ENCODE measurements around the gene FAM47E.
"Not testable (repeated sequence)": the region's sequence is repeated elsewhere in the genome, so short reads cannot be mapped to it uniquely, and the experiment has no call there.

Gene FAM47E

GRCh38 chr4:76234679-76235044 is 16.9 kb upstream of the FAM47E start:
- in situ Hi-C loops (cut with HindIII; ENCODE audit: low pct_unique_long_range_greater_than_20kb, low sequenced_read_pairs) = no loop called here
- no peak for DNase-seq (ENCODE audit: low read depth in 1 of 2, low spot score in 1 of 2)
- TF ChIP-seq JUND (IDR thresholded peaks at IDR 0.05; ENCODE audit: low read depth) = no peak

- in situ Hi-C loops (cut with HindIII; ENCODE audit: low pct_unique_long_range_greater_than_20kb, low sequenced_read_pairs) = no loop called here
- TF ChIP-seq JUND (IDR thresholded peaks at IDR 0.05; ENCODE audit: low read depth) = no peak
- no peak for DNase-seq (ENCODE audit: low read depth in 1 of 2, low spot score in 1 of 2)
These were observed 16.1 kb upstream of the FAM47E start for GRCh38 chr4:76235407-76235806.

GRCh38 chr4:76235915-76236314 is 15.6 kb upstream of the FAM47E start:
- peak in 1 of 2 experiments; percentile 56 for DNase-seq (ENCODE audit: low read depth in 1 of 2, low spot score in 1 of 2)
- in situ Hi-C loops (cut with HindIII; ENCODE audit: low pct_unique_long_range_greater_than_20kb, low sequenced_read_pairs) = no loop called here
- no peak for TF ChIP-seq JUND (IDR thresholded peaks at IDR 0.05; ENCODE audit: low read depth)

- TF ChIP-seq JUND (IDR thresholded peaks at IDR 0.05; ENCODE audit: low read depth) = no peak
- in situ Hi-C loops (cut with HindIII; ENCODE audit: low pct_unique_long_range_greater_than_20kb, low sequenced_read_pairs) = no loop called here
- no peak for DNase-seq (ENCODE audit: low read depth in 1 of 2, low spot score in 1 of 2)
These were observed 13.3 kb upstream of the FAM47E start for GRCh38 chr4:76238236-76238635.

GRCh38 chr4:76238701-76239100 is 12.8 kb upstream of the FAM47E start:
- no peak for DNase-seq (ENCODE audit: low read depth in 1 of 2, low spot score in 1 of 2)
- no peak for TF ChIP-seq JUND (IDR thresholded peaks at IDR 0.05; ENCODE audit: low read depth)
- in situ Hi-C loops (cut with HindIII; ENCODE audit: low pct_unique_long_range_greater_than_20kb, low sequenced_read_pairs) = no loop called here

- no peak for DNase-seq (ENCODE audit: low read depth in 1 of 2, low spot score in 1 of 2)
- no peak for TF ChIP-seq JUND (IDR thresholded peaks at IDR 0.05; ENCODE audit: low read depth)
These were observed 11.3 kb upstream of the FAM47E start for GRCh38 chr4:76240236-76240635.

GRCh38 chr4:76243877-76244276 is 7.6 kb upstream of the FAM47E start:
- DNase-seq (ENCODE audit: low read depth in 1 of 2, low spot score in 1 of 2); in situ Hi-C loops (cut with HindIII; ENCODE audit: low pct_unique_long_range_greater_than_20kb, low sequenced_read_pairs): not testable (repeated sequence)

More at GRCh38 chr4:76240236-76240635, 11.3 kb upstream of the FAM47E start:
- in situ Hi-C loops (cut with HindIII; ENCODE audit: low pct_unique_long_range_greater_than_20kb, low sequenced_read_pairs) = no loop called here

- in situ Hi-C loops (cut with HindIII; ENCODE audit: low pct_unique_long_range_greater_than_20kb, low sequenced_read_pairs) = no loop called here
- peak in 1 of 2 experiments; percentile 53 for DNase-seq (ENCODE audit: low read depth in 1 of 2, low spot score in 1 of 2)
- TF ChIP-seq JUND (IDR thresholded peaks at IDR 0.05; ENCODE audit: low read depth) = no peak
These were observed 5.5 kb upstream of the FAM47E start for GRCh38 chr4:76246025-76246424.

GRCh38 chr4:76246852-76247251 is 4.7 kb upstream of the FAM47E start:
- no peak for DNase-seq (ENCODE audit: low read depth in 1 of 2, low spot score in 1 of 2)
- in situ Hi-C loops (cut with HindIII; ENCODE audit: low pct_unique_long_range_greater_than_20kb, low sequenced_read_pairs) = no loop called here
- TF ChIP-seq JUND (IDR thresholded peaks at IDR 0.05; ENCODE audit: low read depth) = no peak

GRCh38 chr4:76250962-76251361 is 559 bp upstream of the FAM47E start:
- no peak for TF ChIP-seq JUND (IDR thresholded peaks at IDR 0.05; ENCODE audit: low read depth)
- no peak for DNase-seq (ENCODE audit: low read depth in 1 of 2, low spot score in 1 of 2)
- in situ Hi-C loops (cut with HindIII; ENCODE audit: low pct_unique_long_range_greater_than_20kb, low sequenced_read_pairs) = no loop called here

GRCh38 chr4:76252271-76252653 is 741 bp downstream of the FAM47E start:
- TF ChIP-seq JUND (IDR thresholded peaks at IDR 0.05; ENCODE audit: low read depth) = no peak
- DNase-seq (ENCODE audit: low read depth in 1 of 2, low spot score in 1 of 2) = no peak
- in situ Hi-C loops (cut with HindIII; ENCODE audit: low pct_unique_long_range_greater_than_20kb, low sequenced_read_pairs) = no loop called here

GRCh38 chr4:76253511-76253910 is 2.0 kb downstream of the FAM47E start:
- no peak for TF ChIP-seq JUND (IDR thresholded peaks at IDR 0.05; ENCODE audit: low read depth)
- DNase-seq (ENCODE audit: low read depth in 1 of 2, low spot score in 1 of 2) = no peak
- in situ Hi-C loops (cut with HindIII; ENCODE audit: low pct_unique_long_range_greater_than_20kb, low sequenced_read_pairs) = no loop called here

GRCh38 chr4:76256032-76256431 is 4.5 kb downstream of the FAM47E start:
- no peak for TF ChIP-seq JUND (IDR thresholded peaks at IDR 0.05; ENCODE audit: low read depth)
- in situ Hi-C loops (cut with HindIII; ENCODE audit: low pct_unique_long_range_greater_than_20kb, low sequenced_read_pairs) = no loop called here
- DNase-seq (ENCODE audit: low read depth in 1 of 2, low spot score in 1 of 2) = no peak

GRCh38 chr4:76256968-76257367 is 5.4 kb downstream of the FAM47E start:
- in situ Hi-C loops (cut with HindIII; ENCODE audit: low pct_unique_long_range_greater_than_20kb, low sequenced_read_pairs) = no loop called here
- no peak for TF ChIP-seq JUND (IDR thresholded peaks at IDR 0.05; ENCODE audit: low read depth)
- no peak for DNase-seq (ENCODE audit: low read depth in 1 of 2, low spot score in 1 of 2)

Data from T47D (cell line).